Measurements from ENCODE around the gene KRTAP5-8.
"Not testable (repeated sequence)": the region's sequence is repeated elsewhere in the genome, so short reads cannot be mapped to it uniquely, and the experiment has no call there.

Gene KRTAP5-8

GRCh38 chr11:71574418-71574817 is 36.6 kb downstream of the KRTAP5-8 start:
- DNase-seq (ENCODE audit: low read depth), result no peak

DNA sequence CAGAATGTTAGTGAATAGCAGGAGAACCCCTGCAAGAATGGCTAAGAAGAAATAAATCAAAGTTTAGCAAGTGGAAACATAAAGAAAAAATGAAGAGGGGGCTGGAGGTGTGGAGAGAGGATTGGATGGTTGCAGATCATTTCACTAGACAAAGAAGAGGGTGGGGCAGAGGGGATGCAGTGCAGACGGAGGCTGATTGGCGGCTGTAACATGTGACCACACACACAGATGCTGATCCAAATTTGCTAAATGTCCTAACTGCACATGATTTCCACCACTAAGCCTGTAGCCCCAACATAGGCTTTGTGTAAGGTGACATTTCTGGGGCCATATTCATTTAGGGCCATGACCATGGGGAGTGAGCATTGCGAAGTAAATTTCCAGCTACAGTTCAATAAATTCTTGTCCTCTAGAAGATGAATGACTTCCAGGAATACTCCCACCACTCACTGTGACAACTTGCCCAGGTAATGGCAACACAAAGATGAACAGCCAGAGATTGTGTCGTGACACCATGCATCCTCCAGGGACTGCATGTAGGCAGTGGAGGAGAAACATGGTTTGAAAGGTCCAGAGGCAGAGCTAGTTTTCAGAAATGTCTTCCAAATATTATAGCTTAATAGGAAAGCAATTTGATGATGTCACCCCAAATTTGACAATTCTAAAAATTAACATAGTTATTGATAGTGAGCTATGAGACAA is 38.0 kb downstream of the KRTAP5-8 start:
- no peak for DNase-seq (ENCODE audit: low read depth)

DNA sequence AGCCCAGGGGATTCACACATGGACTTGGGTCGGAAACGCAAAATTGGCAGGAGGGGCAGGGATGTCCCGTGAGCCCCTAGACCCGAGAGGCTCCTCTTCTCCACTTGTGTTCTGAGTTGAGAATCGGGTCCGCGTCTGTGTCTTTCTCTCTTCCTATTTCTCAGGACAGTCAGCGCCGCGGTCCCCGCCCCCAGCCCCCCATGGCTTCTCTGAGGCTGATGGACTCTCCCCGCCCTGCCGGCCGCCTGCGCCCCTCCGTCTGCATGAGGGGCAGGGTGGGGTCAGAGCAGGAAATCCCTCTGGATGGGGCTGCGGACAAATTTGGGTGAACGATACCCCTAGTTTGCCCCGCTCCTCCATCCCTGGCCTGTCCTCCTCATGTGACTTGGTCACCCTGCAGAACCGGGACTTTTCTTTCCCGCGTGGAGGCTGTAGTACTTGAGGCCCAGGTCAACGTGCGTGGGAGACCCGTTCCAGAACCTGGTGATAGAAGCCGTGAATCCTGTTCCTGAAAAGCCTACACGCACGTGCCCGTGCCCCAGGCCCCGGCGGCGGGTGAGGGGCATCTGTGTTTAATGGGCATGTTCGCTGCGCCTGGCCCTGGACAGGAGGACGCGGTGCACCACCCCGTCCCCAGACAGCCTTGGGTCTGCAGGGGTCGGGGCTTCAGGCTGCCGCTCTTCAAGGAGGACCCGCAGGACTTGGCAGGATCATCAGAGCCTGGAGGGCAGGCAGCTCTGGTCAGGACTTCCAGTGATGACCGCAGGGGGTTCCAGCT is 39.1 kb downstream of the KRTAP5-8 start:
- not testable (repeated sequence) for DNase-seq (ENCODE audit: low read depth)

- no peak for DNase-seq (ENCODE audit: low read depth)
Measured at GRCh38 chr11:71577469-71578004, 39.7 kb downstream of the KRTAP5-8 start.

DNA sequence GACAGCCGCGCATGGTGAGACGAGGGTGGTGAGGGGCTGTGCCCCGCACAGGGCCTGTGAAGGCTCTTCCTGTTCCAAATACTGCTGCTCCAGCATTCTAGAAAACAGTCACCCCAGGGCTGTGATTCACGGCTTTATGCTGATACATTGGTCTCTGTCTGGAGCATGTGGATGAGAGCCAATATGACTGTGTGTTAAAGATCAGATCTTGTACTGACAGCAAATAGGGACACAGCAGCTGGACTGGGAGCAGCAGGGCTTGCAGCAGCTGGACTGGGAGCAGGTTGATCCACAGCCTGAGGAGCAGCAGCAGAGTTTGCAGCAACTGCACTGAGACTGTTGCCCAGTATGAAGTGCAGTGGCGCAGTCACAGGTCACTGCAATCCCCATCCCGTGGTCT is 41.7 kb downstream of the KRTAP5-8 start:
- not testable (repeated sequence) for DNase-seq (ENCODE audit: low read depth)

DNA sequence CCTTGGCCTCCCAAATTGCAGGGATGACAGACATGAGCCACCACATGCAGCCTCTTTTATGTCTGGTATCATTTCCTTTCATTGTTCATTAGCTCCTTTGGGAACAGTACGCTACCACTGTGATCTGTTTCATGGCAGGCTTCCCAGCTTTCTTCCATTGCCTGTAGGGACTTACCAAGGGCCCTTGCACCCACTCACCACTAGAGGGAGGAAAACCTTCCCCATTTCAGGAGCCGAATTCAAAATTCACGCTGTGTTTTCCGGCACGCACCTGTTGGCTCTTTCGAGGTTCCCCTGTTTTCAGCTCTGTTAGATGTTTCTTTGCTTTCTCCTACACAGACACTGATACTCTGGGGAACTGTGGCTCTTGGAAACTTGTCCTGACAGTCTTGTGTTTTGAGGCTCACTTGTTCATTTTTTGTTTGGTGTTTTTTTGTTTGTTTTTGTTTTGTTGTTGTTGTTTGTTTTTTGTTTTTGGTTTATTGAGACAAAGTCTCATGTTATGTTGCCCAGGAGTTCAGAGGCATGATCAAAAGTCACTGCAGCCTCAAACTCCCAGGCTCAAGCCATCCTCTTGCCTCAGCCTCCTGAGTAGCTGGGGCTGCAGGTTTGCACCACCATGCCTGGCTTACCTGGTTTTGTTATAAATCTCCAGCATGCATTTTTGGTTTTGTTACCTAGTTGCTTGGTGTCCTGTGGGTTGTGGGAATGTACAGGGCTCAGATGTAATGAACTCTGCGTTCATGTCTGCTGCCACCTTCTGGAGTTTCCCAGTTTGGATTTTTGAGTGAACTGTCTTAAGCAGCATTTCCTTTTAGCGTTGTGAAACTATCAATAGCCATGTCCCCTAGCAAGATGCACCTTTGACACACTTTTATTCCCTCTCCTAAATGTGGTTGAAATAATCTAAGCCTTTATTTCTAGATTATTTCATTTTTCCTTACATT is 42.5 kb downstream of the KRTAP5-8 start:
- DNase-seq (ENCODE audit: low read depth), result peak; percentile 14

DNA sequence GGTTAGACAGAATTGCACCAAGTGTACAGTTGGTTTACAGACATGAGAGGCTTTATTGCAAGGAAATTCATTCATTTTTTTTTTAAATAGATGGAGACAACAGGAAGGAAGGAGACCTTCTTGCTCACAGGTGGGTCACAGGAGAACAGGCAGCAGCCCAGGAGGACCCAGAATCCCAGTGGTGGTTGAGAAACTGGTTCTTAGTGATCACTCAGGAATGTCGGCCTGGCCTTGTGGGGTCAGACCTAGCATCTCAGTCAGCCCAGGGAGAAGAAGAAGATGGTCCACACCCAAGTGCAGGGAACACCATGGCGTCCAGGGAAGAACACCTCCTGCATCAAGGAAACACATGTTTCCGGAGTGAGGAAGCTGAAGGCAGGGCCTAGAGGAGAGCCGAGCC is 44.0 kb downstream of the KRTAP5-8 start:
- no peak for DNase-seq (ENCODE audit: low read depth)

GRCh38 chr11:71582309-71582895 is 44.6 kb downstream of the KRTAP5-8 start, which contains the start of gene KRTAP5-11:
Gene KRTAP5-11, minus strand, starts transcription at chr11:71582875. Its CDS starts 38 bp downstream, at chr11:71582837.
- no peak for DNase-seq (ENCODE audit: low read depth)

DNA sequence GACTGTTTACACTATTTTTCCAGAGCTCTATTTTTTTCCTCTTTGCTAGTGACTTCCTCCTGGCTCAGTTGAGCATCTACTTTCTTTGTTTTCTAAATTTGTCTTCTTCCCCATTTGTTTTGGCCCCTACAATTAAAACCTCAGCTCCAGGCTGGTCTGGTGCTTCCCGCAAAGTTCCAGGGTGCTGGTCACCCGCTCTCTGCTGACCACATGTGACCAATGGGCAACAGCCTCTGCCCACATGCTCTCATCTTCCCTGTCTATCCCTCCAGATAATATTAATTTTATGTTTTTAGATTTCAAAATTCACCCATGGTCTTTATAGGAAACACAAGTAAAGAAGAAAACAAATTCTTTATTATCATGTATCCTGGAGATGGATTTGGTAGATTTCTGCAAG is 45.1 kb downstream of the KRTAP5-8 start:
- DNase-seq (ENCODE audit: low read depth), result not testable (repeated sequence)

DNA sequence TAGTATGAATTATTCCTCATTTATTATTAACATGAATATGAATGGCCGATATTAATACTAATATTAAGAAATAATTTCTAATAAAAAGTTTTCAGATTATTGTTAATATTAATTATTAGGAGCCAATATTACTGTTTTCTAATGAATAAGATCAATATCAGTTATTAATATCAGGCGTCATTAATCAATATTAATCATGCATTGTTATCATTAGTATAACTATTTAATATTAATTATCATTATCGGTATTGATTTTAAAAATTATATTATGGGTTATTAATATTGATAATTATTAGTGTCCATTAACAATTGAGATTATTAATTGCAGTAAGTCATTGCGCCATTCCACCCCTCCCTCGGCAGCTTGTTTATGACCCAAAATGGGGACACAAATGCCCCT is 47.8 kb downstream of the KRTAP5-8 start:
- DNase-seq (ENCODE audit: low read depth), result not testable (repeated sequence)

DNA sequence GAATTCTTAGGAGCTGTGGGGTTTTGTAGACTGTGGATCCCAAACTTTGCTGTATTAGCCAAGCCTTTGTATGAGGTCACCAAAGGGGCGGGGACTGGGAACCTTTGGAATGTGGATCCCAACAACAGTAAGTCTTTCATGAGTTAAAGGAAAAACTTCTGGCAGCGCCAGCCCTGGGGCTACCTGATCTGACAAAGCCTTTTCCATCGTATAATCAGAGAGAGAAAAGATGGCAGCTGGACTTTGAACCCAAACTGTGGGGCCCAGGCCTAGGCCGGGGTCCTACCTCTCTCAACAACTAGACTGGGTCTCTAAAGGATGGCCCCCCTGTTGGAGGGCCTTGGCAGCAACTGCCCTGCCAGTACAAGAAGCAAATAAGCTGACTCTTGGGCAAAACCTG is 50.5 kb downstream of the KRTAP5-8 start:
- DNase-seq (ENCODE audit: low read depth), result not testable (repeated sequence)

Data from activated T-cell treated with anti-CD3 and anti-CD28 coated beads for 48 hours (primary cell).